Left lobe of liver (tissue), 2 donors: ENCODE data around the gene GBGT1. TPM values are rescaled to one million over a fixed set of nuclear protein-coding genes. Genes with fewer than 3 reads are reported as not detected.
A peak's percentile ranks its signal among the peaks of the same experiment; 100 is the strongest.

Source experiments
- ATAC-seq: fragments of 200-7000 bp; cut with Tn5 transposase; one replicate; pipeline ENCODE4 v1.9.1; 2020; ENCODE audit warnings: mild to moderate bottlenecking, moderate library complexity
- DNase-seq: peaks from one replicate; pipeline ENCODE4 v3.0.0-alpha.2; 2020; ENCODE audit warnings: low spot score
- total RNA-seq: library from RNA; stranded (reverse); gene quantifications from one replicate; pipeline ENCODE4 v1.2.1, GENCODE V29; 2021
- donor health status: DM: no; HTN: no; CAD: no; lungs with moderate emphysema.
- donor health status: DM: no; HTN: yes; CAD: no.

The GBGT1 gene
- total RNA-seq, 1 donor from 2014 or later = 1.2 TPM

GRCh38 chr9:133166392-133166791 lies 2.7 kb upstream of the GBGT1 start:
- ATAC-seq = no peak
- no peak for DNase-seq

GRCh38 chr9:133165452-133165730 lies 1.7 kb upstream of the GBGT1 start:
- no peak for DNase-seq
- ATAC-seq = no peak

DNA sequence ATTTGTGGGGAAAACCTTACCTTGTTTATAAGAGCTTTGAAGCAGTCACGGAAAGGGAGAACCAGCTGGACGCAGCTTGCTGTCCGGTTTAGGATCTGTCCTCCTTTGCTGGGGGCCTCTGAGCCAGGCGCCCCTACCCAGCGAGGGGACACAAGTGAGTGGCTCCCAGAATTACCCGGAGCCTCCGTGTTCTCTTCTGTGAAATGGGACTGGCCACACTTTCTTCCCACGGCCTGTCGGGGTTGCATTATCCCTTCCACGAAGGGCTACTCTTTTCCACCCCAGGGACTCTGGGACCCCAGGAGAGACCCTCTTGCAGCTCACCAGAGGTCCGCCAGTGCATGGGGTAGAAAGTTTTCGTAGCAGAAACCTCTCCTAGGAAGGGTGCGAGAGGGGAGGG lies 477 bp upstream of the GBGT1 start:
- ATAC-seq (no peak), DNase-seq (no peak)

DNA sequence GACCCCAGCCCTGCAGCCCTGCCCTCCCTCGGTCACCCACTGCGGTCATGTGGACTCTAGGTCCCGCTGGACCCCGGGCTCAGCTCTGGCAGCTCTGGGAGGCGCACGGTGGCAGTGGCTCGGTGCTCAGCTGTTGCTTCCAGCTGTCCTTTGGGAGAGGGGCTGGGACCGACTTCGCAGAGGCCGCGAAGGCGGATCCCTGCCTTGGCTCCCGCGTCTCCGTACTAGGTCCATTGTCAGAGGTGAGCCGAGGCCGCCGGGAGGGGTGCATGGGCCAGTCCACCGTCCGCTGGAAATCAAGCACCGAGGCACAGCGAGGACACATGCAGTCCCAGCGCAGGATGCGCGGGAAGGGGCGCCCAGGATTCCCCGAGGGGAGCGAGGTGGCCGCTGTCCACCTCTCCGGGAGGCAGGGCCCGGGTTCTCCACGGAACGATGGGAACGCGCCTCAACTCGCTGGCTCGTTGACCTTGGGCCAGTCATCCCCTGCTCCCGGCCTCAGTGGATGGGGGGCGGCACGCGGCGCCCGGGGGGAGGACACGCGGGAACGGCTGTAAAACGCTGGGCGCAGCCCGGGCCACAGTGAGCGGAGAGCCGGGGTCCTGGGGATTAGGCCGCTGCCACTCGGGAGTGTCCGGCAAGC lies 732 bp downstream of the GBGT1 start:
- ATAC-seq = no peak
- DNase-seq = no peak

DNA sequence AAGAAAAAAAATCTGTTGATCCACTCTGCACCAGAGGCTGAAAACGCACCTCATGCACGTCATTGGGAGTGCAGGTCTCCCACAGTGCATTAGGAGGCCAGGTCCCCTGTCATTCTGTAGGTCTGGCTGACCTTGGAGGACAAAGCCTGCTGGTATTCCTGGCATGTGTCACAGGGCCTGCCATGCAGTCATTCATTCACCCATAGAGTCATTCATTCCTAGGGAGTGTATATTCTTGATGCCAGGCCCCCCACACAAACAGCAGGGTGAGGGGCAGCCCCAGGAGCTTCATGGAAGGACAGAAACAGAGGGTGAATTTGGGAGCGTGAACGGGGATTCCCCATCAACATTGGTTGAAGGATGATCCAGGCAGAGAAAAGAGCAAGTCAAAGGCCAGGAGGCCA lies 2.2 kb downstream of the GBGT1 start:
- ATAC-seq (no peak), DNase-seq (no peak)

GRCh38 chr9:133160742-133161546 lies 2.8 kb downstream of the GBGT1 start:
- ATAC-seq = peak; percentile 91

GRCh38 chr9:133158695-133159094 lies 5.0 kb downstream of the GBGT1 start:
- ATAC-seq (no peak), DNase-seq (no peak)

More at GRCh38 chr9:133160742-133161546, 2.8 kb downstream of the GBGT1 start:
- no peak for DNase-seq

- ATAC-seq (no peak), DNase-seq (no peak)
Observed at GRCh38 chr9:133155156-133155555, 8.6 kb downstream of the GBGT1 start.

GRCh38 chr9:133154097-133154989 lies 9.4 kb downstream of the GBGT1 start:
- no peak for DNase-seq
- no peak for ATAC-seq

DNA sequence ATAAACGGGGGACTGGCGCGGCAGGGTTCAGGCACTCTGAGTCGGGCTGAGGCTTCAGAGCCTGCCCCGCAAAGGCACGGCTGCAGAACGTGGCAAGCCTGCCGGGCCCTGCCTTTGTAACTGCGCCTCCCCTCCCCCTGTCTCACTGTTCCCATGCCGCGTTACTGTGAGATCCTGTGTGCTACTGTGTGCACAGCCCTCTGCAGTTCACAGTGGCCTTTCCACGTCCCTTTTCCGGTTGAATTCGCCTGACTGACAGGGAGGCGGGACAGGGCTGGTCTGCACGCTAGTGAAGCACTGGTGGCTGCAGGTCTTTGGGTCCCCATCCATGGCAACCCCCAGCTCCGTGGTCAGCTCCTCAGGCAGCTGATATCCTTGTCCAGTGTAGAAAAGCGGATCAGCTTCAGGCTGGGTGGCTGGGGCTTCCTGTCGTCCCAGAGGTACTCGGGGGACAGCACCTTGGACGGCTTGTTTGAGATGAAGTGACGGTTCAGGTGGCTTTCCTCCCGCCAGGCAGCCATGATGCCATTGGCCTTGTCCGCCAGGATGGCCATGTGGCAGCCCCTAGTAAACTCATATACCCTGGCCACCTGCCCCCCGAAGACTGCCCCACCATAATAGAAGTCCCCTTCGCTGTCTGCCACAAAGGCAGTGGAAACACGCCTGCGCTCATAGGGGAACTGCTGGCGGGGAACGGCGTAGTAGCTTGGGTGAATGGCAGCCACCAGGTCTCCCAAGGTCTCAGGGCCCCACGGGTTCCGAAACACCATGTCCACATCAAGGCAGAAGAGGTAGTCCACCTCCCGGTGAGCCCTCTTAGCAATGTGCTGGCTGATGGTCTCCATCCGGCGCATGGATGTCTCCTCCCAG lies 10.3 kb downstream of the GBGT1 start:
- DNase-seq (no peak), ATAC-seq (no peak)

- DNase-seq (no peak), ATAC-seq (no peak)
Observed at GRCh38 chr9:133151601-133152525, 11.9 kb downstream of the GBGT1 start.

DNA sequence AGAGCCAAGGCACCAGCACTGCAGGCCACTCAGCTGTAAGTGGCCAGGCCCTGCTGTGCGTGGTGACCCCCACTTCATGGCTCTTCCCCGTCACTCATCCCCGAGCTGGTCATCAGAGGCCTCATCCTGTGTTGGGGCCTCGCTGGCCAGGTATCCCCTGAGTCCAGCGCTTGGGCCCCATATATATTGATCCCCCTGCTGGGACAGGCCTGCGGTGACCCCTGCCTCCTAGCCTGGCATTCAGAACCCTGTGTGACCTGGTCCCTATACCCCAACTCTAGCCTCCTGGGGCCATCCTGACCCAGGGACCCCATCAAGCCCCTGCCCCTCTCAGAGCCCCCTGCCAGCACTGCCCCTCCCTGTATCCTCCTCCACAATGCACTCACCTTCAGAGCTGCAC lies 12.7 kb downstream of the GBGT1 start:
- no peak for ATAC-seq
- no peak for DNase-seq

DNA sequence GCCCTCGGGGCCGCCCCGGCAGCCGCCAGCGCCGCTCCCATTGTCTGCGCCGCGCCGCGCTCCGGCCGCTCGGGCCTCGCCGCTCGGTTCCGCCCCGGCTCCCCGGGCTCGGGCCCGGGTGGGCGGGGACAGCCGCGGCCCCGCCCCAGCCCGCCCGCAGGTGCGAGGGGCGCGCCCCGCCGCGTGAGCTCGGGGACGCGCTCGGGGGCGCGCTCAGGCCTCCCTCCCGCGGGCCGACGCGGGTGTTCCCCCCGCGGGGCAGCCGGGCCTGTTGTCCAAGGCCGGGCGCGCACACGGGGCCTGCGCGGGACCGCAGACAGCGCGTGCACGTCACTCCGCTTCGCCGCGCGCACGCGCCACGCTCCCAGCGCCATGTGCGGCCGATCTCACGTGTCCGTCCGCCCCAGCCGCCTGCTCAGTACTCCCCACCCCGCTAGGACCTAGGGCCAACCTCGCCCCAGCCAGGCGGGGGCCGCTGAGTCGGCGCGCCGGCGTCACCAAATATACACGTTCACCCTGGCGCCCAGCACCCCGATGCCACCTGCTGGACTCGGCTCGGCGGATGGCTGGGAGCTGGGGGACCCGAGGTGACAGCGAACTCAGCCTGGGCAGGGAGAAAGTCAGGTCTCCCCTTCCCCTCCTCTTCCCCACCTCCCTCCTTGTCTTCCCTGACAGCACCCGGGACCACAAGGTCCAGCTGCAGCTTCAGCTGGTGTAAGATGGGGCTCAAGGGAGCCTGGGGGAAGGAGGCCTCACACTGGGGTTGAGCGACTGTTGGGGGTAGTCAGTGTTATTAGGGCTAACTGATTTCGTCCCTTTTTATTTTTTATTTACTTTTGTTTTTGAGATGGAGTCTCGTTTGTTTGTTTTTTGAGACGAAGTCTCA lies 14.3 kb downstream of the GBGT1 start:
- DNase-seq (peak; percentile 90), ATAC-seq (peak; percentile 86)

DNA sequence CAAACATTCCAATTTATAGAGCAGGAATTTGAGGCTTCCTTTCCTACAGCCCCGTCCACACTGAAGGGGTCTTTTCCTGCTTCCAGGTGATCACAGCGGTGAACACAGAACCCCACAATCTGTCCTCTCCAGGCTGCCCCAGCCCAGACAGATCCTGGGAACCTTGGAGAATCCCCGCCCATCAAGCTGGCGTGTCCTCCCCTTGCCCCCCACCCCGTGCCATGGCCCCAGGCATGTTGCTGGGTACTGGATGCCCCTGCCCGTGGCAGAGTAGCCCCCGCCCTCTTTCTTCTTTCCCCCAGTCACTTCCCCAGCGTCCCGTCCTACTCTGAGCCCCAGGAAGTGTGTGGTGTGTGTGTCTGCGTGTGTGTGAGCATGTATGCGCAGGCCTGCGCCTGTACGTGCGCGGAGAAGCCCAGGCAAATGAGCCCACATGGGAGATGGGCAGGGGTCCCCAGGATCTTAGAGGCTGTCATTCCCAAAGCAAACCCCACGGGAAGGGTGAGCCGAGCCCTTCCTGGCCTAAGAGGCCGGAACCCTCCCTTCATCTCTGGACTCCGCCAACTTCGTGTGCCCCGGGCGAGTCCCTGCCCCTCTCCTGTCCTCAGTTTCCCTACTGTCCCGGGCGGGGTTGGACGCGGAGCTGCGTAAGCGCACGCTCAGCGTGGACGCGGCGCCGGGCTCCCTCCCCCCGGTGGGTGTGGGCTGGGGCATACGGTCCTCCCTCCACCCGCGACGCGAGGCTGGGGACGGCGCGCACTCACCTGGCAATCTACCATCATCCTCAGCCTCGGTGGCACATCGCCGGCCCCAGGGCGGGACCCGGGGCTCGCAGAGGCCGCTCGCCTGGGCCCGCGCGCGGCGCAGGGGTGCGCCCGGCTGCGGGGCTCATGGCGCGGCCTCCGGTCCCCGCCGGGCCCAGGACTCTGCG lies 15.2 kb downstream of the GBGT1 start:
- peak; percentile 63 for DNase-seq
- ATAC-seq = no peak

- ATAC-seq = peak; percentile 50
- DNase-seq = peak; percentile 77
Observed at GRCh38 chr9:133147412-133148198, 16.1 kb downstream of the GBGT1 start.

- no peak for ATAC-seq
- DNase-seq = no peak
Observed at GRCh38 chr9:133146746-133147411, 16.8 kb downstream of the GBGT1 start.
